GM23338 (cell line): Measurements from ENCODE around the gene REG1A. TPM values are rescaled to one million over a fixed set of nuclear protein-coding genes. Genes with fewer than 3 reads are reported as not detected.

ENCODE experiments used
- ATAC-seq: fragments of 200-7000 bp; cut with Tn5 transposase; 3 replicates; pipeline ENCODE4 v1.9.1; 2020
- DNase-seq: peaks from one replicate; pipeline ENCODE4 v3.0.0-alpha.2; 2015; ENCODE audit warnings: low spot score
- H2AFZ ChIP-seq: fragments of 200-600 bp; sonication (generic); 2 replicates; pipeline ENCODE4 v1.8.0; 2016; ENCODE audit warnings: antibody characterized with exemption, mild to moderate bottlenecking, moderate library complexity
- H3F3A ChIP-seq: fragments of 200-600 bp; sonication (generic); replicated peaks from 2 replicates; pipeline ENCODE4 v1.8.0; 2017; ENCODE audit warnings: antibody characterized with exemption, mixed run types, low read depth
- H3K27ac ChIP-seq: fragments of 200-600 bp; sonication (generic); 2 replicates; pipeline ENCODE4 v1.6.1; 2016; ENCODE audit warnings: low read depth
- H3K27me3 ChIP-seq: fragments of 200-600 bp; sonication (generic); 2 replicates; pipeline ENCODE4 v1.8.0; 2016; ENCODE audit warnings: mild to moderate bottlenecking, mixed run types, moderate library complexity; ENCODE audit not compliant: insufficient read depth
- H3K36me3 ChIP-seq: fragments of 200-600 bp; sonication (generic); 2 replicates; pipeline ENCODE4 v1.8.0; 2016; ENCODE audit warnings: mild to moderate bottlenecking; ENCODE audit not compliant: insufficient read depth
- H3K4me1 ChIP-seq: fragments of 200-600 bp; sonication (generic); 2 replicates; pipeline ENCODE4 v1.8.0; 2016; ENCODE audit warnings: mild to moderate bottlenecking, moderate library complexity; ENCODE audit not compliant: insufficient read depth
- H3K4me2 ChIP-seq: fragments of 200-600 bp; sonication (generic); 2 replicates; pipeline ENCODE4 v1.7.1; 2017; ENCODE audit warnings: mixed run types
- H3K4me3 ChIP-seq: fragments of 200-600 bp; sonication (generic); 2 replicates; pipeline ENCODE4 v1.6.1; 2016; ENCODE audit warnings: mixed run types
- H3K79me2 ChIP-seq: fragments of 200-600 bp; sonication (generic); replicated peaks from 2 replicates; pipeline ENCODE4 v1.8.0; 2017; ENCODE audit warnings: mild to moderate bottlenecking; ENCODE audit not compliant: insufficient read depth
- H3K9me2 ChIP-seq: fragments of 200-600 bp; sonication (generic); 2 replicates; pipeline ENCODE4 v1.8.0; 2017; ENCODE audit not compliant: insufficient read depth
- H4K20me1 ChIP-seq: fragments of 200-600 bp; sonication (generic); replicated peaks from 2 replicates; pipeline ENCODE4 v1.8.0; 2017; ENCODE audit warnings: mild to moderate bottlenecking; ENCODE audit not compliant: insufficient read depth
- H3K27ac Mint-ChIP-seq: 2 replicates; pipeline ENCODE4 v1.8.0; 2020; ENCODE audit warnings: inconsistent platforms, mild to moderate bottlenecking, moderate library complexity, mixed read lengths
- H3K27me3 Mint-ChIP-seq: 3 replicates; pipeline ENCODE4 v1.8.0; 2022; ENCODE audit warnings: low read depth, mild to moderate bottlenecking, moderate library complexity, mixed read lengths, inconsistent platforms; ENCODE audit not compliant: insufficient read depth, poor library complexity
- H3K36me3 Mint-ChIP-seq: 3 replicates; pipeline ENCODE4 v1.8.0; 2021; ENCODE audit warnings: low read depth, mild to moderate bottlenecking, inconsistent platforms, moderate library complexity, mixed read lengths
- H3K4me1 Mint-ChIP-seq: 3 replicates; pipeline ENCODE4 v1.8.0; 2020; ENCODE audit warnings: mild to moderate bottlenecking, inconsistent platforms, mixed read lengths
- H3K4me3 Mint-ChIP-seq: 3 replicates; pipeline ENCODE4 v1.8.0; 2021; ENCODE audit warnings: moderate library complexity, mild to moderate bottlenecking, inconsistent platforms, mixed read lengths
- H3K9me3 Mint-ChIP-seq: 3 replicates; pipeline ENCODE4 v1.8.0; 2020; ENCODE audit warnings: moderate library complexity, mild to moderate bottlenecking, inconsistent platforms, mixed read lengths
- CTCF ChIP-seq, 2 experiments: fragments of 200-600 bp in 1 of 2; sonication (generic) in 1 of 2; conservative IDR thresholded peaks; 2 replicates each; pipeline versions ENCODE4 v1.5.1 to v1.6.1; 2016 to 2017; ENCODE audit warnings: antibody characterized with exemption in 2 of 2, low read depth in 2 of 2, mild to moderate bottlenecking in 2 of 2, moderate library complexity in 1 of 2
- JUNB ChIP-seq: IDR thresholded peaks from one replicate; pipeline ENCODE4 v1.6.1; 2016; ENCODE audit warnings: antibody characterized with exemption; ENCODE audit not compliant: unreplicated experiment
- STAT1 ChIP-seq: IDR thresholded peaks from one replicate; pipeline ENCODE4 v1.6.1; 2016; ENCODE audit warnings: antibody characterized with exemption; ENCODE audit not compliant: unreplicated experiment
- ZNF114 ChIP-seq: fragments of 250-450 bp; sonication (Bioruptor Pico); IDR thresholded peaks from 2 replicates; pipeline ENCODE4 v1.5.0; 2020; ENCODE audit warnings: mild to moderate bottlenecking, moderate library complexity
- ZNF462 ChIP-seq: fragments of 250-450 bp; sonication (Bioruptor Pico); IDR thresholded peaks from 2 replicates; pipeline ENCODE4 v1.5.0; 2020; ENCODE audit warnings: mild to moderate bottlenecking, moderate library complexity
- polyA plus RNA-seq: library from polyadenylated mRNA; unstranded; fragments of >200 nt; fragmentation: Nextera tagmentation; extraction: Ambion mirVana; gene quantifications from 2 replicates; pipeline ENCODE4 v1.2.1, GENCODE V29; 2016
- total RNA-seq: library from RNA; depleted of rRNA; stranded (reverse); fragments of >200 nt; shearing (Covaris generic); gene quantifications from 2 replicates; pipeline ENCODE4 v1.2.3, GENCODE V29; 2014

REG1A gene
- total and polyA plus RNA-seq, 2 experiments from 2014 or later = not detected

GRCh38 chr2:79114797-79115494, 5.3 kb upstream of the REG1A start (continued):
- TF ChIP-seq ZNF114 (CRISPR knock-in tag) (no peak), ZNF462 (no peak)

- Mint-ChIP-seq H3K4me3 (no peak overlapping the region), H3K4me1 (no peaks in the 10 kb centered on the region), H3K9me3 (peaks cover 3% of the 10 kb centered on the region; the same call in 2 of the 3 replicates), H3K27ac (no peak overlapping the region), H3K36me3 (no peaks in the 10 kb centered on the region), H3K27me3 (peaks cover 6% of the 10 kb centered on the region)
- Histone ChIP-seq H3K79me2 (no peaks in the 10 kb centered on the region), H3F3A (no peaks in the 10 kb centered on the region), H3K27ac (no peak overlapping the region), H3K36me3 (peaks cover 4% of the 10 kb centered on the region; the same call in 1 of the 2 replicates), H3K9me2 (peaks cover 3% of the 10 kb centered on the region; the same call in 1 of the 2 replicates), H2AFZ (no peak overlapping the region), H3K27me3 (no peaks in the 10 kb centered on the region), H3K4me3 (no peak overlapping the region), H3K4me2 (no peak overlapping the region), H4K20me1 (no peaks in the 10 kb centered on the region), H3K4me1 (no peaks in the 10 kb centered on the region)
- ATAC-seq (no peak), DNase-seq (no peak)
- no peak for TF ChIP-seq JUNB
- TF ChIP-seq CTCF (conservative IDR thresholded peaks at IDR 0.05; ENCODE audit: low read depth in 2 of 2) = no peak
- TF ChIP-seq STAT1 = no peak
Observed at GRCh38 chr2:79116997-79117928, 3.0 kb upstream of the REG1A start.
